RWPE1 (cell line): ENCODE measurements around the gene RNF187.

Experiments
- CTCF ChIA-PET: fragments of 350-600 bp; sonication (Branson Sonifier 250); formaldehyde crosslinking; extraction: SDS; loops from one replicate; lab custom pipeline; 2021; lab: Yijun Ruan, JAX
- POLR2A ChIA-PET: fragments of 400-600 bp; formaldehyde crosslinking; extraction: SDS; loops from one replicate; lab custom pipeline; 2020; ENCODE audit warnings: antibody characterized with exemption; ENCODE audit not compliant: low non-redundant PET; lab: Yijun Ruan, JAX
- DNase-seq: peaks from one replicate; pipeline ENCODE4 v3.0.0; 2012; ENCODE audit warnings: low spot score
- H3K27ac ChIP-seq: fragments of 450-650 bp; 2 replicates; pipeline ENCODE4 v1.5.1; 2017
- TF ChIP-seq, protein P1 (sequence below): fragments of 450-650 bp; conservative IDR thresholded peaks from 2 replicates; pipeline ENCODE4 v1.5.1; 2017; ENCODE audit warnings: low read depth, mild to moderate bottlenecking

Gene RNF187

DNA sequence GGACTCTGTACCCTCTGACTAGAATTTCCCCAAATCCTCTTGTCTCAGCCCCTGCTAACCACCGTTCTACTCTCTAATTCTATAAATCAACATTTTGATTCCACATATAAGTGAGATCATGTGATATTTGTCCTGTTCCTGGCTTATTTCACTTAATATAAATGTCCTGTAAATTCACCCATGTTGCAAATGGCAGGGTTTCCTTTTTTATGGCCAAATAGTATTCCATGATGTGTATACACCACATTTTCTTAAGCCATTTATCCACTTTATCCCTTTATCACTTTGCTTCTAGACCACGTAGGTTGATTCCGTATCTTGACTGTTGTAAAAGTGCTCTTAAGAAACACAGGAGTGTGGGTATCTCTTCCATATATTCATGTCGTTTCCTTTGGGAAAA, 8.9 kb downstream of the RNF187 start:
- DNase-seq: no peak
- H3K27ac ChIP-seq: no peak overlapping the region
- TF ChIP-seq, protein P1, sequence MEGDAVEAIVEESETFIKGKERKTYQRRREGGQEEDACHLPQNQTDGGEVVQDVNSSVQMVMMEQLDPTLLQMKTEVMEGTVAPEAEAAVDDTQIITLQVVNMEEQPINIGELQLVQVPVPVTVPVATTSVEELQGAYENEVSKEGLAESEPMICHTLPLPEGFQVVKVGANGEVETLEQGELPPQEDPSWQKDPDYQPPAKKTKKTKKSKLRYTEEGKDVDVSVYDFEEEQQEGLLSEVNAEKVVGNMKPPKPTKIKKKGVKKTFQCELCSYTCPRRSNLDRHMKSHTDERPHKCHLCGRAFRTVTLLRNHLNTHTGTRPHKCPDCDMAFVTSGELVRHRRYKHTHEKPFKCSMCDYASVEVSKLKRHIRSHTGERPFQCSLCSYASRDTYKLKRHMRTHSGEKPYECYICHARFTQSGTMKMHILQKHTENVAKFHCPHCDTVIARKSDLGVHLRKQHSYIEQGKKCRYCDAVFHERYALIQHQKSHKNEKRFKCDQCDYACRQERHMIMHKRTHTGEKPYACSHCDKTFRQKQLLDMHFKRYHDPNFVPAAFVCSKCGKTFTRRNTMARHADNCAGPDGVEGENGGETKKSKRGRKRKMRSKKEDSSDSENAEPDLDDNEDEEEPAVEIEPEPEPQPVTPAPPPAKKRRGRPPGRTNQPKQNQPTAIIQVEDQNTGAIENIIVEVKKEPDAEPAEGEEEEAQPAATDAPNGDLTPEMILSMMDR: no peak
- CTCF ChIA-PET: no interaction called here
- POLR2A ChIA-PET: no interaction called here

- TF ChIP-seq, protein P1: no peak
- ChIA-PET CTCF (no interaction called here), POLR2A (no interaction called here)
These were observed 9.3 kb downstream of the RNF187 start for GRCh38 chr1:228496494-228496893.

GRCh38 chr1:228497206-228497605, 10.0 kb downstream of the RNF187 start:
- POLR2A ChIA-PET: no interaction called here
- CTCF ChIA-PET: no interaction called here
- TF ChIP-seq, protein P1: no peak
- DNase-seq: no peak
- no peak overlapping the region for H3K27ac ChIP-seq

More at GRCh38 chr1:228496494-228496893, 9.3 kb downstream of the RNF187 start:
- DNase-seq: no peak
- H3K27ac ChIP-seq: no peak overlapping the region

DNA sequence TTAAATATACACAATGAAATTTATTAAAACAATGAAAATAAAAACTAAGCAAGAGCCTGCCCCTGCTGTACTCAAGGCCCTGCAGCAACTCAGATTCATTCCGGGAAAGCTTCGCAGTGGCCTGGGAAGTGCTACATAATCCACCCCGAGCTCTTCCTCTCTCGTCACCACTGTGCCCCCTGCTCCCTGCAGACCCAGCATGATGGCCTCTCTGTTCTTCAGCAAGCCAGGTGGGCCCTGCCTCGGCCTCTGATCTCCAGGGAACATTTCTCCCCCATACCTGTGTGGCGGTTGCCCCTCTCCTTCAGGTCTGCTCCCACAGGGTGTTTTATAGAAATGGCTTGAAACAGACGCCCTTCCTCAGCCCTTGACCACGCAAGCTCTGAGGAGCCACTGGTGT, 10.6 kb downstream of the RNF187 start:
- H3K27ac ChIP-seq: no peak overlapping the region
- TF ChIP-seq, protein P1: no peak
- no peak for DNase-seq
- ChIA-PET POLR2A (no interaction called here), CTCF (no interaction called here)

GRCh38 chr1:228500143-228500734, 13.1 kb downstream of the RNF187 start:
- TF ChIP-seq, protein P1: no peak
- ChIA-PET POLR2A (no interaction called here), CTCF (interaction anchor here (0.6 to 2.9 kb wide), 8 partner anchors 9 to 369 kb away, joined by 3 to 16 read pairs (median 4); no protein-coding TSS in a partner anchor)
- no peak for DNase-seq
- no peak overlapping the region for H3K27ac ChIP-seq

GRCh38 chr1:228500901-228501871, 14.0 kb downstream of the RNF187 start:
- ChIA-PET CTCF (interaction anchor here (0.5 to 2.9 kb wide), 15 partner anchors 10 to 1079 kb away, joined by 3 to 16 read pairs (median 3); no protein-coding TSS in a partner anchor), POLR2A (no interaction called here)

More at GRCh38 chr1:228500901-228501871, 14.0 kb downstream of the RNF187 start:
- DNase-seq: peak; percentile 75
- no peak overlapping the region for H3K27ac ChIP-seq
- TF ChIP-seq, protein P1: peak; percentile 94
